ENCODE measurements around the gene PDXK.
"Not testable (repeated sequence)": the region's sequence is repeated elsewhere in the genome, so short reads cannot be mapped to it uniquely, and the experiment has no call there.

Gene PDXK

GRCh38 chr21:43718872-43719747 is at the start of gene PDXK:
TSS of gene PDXK (plus strand) at chr21:43719129. CDS start at chr21:43719295, 166 bp downstream.
- peak; percentile 70 for DNase-seq (ENCODE audit: low spot score)

- no peak for DNase-seq (ENCODE audit: low spot score)
Measured at GRCh38 chr21:43669828-43670605, 48.9 kb upstream of the PDXK start.

- DNase-seq (ENCODE audit: low spot score), result no peak
Measured at GRCh38 chr21:43675871-43676270, 43.1 kb upstream of the PDXK start.

- no peak for DNase-seq (ENCODE audit: low spot score)
Measured at GRCh38 chr21:43676391-43676790, 42.5 kb upstream of the PDXK start.

- no peak for DNase-seq (ENCODE audit: low spot score)
Measured at GRCh38 chr21:43679951-43680350, 39.0 kb upstream of the PDXK start.

GRCh38 chr21:43680421-43680820 is 38.5 kb upstream of the PDXK start:
- DNase-seq (ENCODE audit: low spot score), result not testable (repeated sequence)

- no peak for DNase-seq (ENCODE audit: low spot score)
Measured at GRCh38 chr21:43681650-43682049, 37.3 kb upstream of the PDXK start.

- DNase-seq (ENCODE audit: low spot score), result peak; percentile 22
Measured at GRCh38 chr21:43684424-43684823, 34.5 kb upstream of the PDXK start.

GRCh38 chr21:43686811-43687565 is 31.9 kb upstream of the PDXK start:
- peak; percentile 52 for DNase-seq (ENCODE audit: low spot score)

- no peak for DNase-seq (ENCODE audit: low spot score)
Measured at GRCh38 chr21:43687566-43688399, 31.1 kb upstream of the PDXK start.

- DNase-seq (ENCODE audit: low spot score), result no peak
Measured at GRCh38 chr21:43688906-43689305, 30.0 kb upstream of the PDXK start.

- no peak for DNase-seq (ENCODE audit: low spot score)
Measured at GRCh38 chr21:43689556-43690337, 29.2 kb upstream of the PDXK start.

- DNase-seq (ENCODE audit: low spot score), result no peak
Measured at GRCh38 chr21:43690346-43690745, 28.6 kb upstream of the PDXK start.

GRCh38 chr21:43691086-43691795 is 27.7 kb upstream of the PDXK start:
- DNase-seq (ENCODE audit: low spot score), result no peak

- DNase-seq (ENCODE audit: low spot score), result no peak
Measured at GRCh38 chr21:43691801-43692200, 27.1 kb upstream of the PDXK start.

- no peak for DNase-seq (ENCODE audit: low spot score)
Measured at GRCh38 chr21:43692949-43693348, 26.0 kb upstream of the PDXK start.

- DNase-seq (ENCODE audit: low spot score), result no peak
Measured at GRCh38 chr21:43693981-43694380, 24.9 kb upstream of the PDXK start.

- no peak for DNase-seq (ENCODE audit: low spot score)
Measured at GRCh38 chr21:43694437-43695079, 24.4 kb upstream of the PDXK start.

GRCh38 chr21:43696214-43696613 is 22.7 kb upstream of the PDXK start:
- no peak for DNase-seq (ENCODE audit: low spot score)

Measured in pons (tissue), 1 donor.